Panc1 (cell line): ENCODE data around the gene KRT35. TPM values are rescaled to one million over a fixed set of nuclear protein-coding genes. Genes with fewer than 3 reads are reported as not detected.

Experiments used
- ATAC-seq: fragments of 200-7000 bp; cut with Tn5 transposase; 2 replicates; pipeline ENCODE4 v1.9.1; 2020; ENCODE audit warnings: mild to moderate bottlenecking, moderate library complexity
- BruUV-seq: library from RNA; stranded (reverse); fragments of 400-500 nt; replicated peaks from 2 replicates; lab custom pipeline; 2021; lab: Mats Ljungman, UMichigan
- CTCF ChIA-PET: fragments of 300-600 bp; sonication (Branson Sonifier 250); formaldehyde crosslinking; loops from one replicate; lab custom pipeline; 2022; ENCODE audit warnings: antibody characterized with exemption; lab: Charles Lee
- POLR2A ChIA-PET: fragments of 300-600 bp; sonication (Branson Sonifier 250); formaldehyde crosslinking; loops from one replicate; lab custom pipeline; 2022; ENCODE audit warnings: antibody characterized with exemption; lab: Charles Lee
- DNase-seq: peaks from one replicate; pipeline ENCODE4 v3.0.0-alpha.2; 2010; ENCODE audit warnings: low read depth, low spot score
- H3K27ac ChIP-seq: 2 replicates; pipeline ENCODE4 v1.5.1; 2011; ENCODE audit warnings: mild to moderate bottlenecking, low read length, inconsistent platforms
- H3K27me3 ChIP-seq: fragments of 200-500 bp; sonication (Bioruptor generic); 2 replicates; pipeline ENCODE4 v1.6.0; 2014; ENCODE audit warnings: low read length, inconsistent platforms; ENCODE audit not compliant: control insufficient read depth, insufficient read depth
- H3K36me3 ChIP-seq: fragments of 200-500 bp; sonication (Bioruptor generic); 2 replicates; pipeline ENCODE4 v1.5.1; 2014; ENCODE audit warnings: inconsistent platforms, mild to moderate bottlenecking, low read length, moderate library complexity; ENCODE audit not compliant: control insufficient read depth, insufficient read depth
- H3K4me1 ChIP-seq: 2 replicates; pipeline ENCODE4 v1.5.1; 2011; ENCODE audit warnings: inconsistent platforms, mild to moderate bottlenecking, low read length, moderate library complexity; ENCODE audit not compliant: control insufficient read depth, insufficient read depth
- H3K4me3 ChIP-seq, 2 experiments: 2 replicates each; pipeline ENCODE4 v1.5.1; 2011 to 2012; ENCODE audit warnings: low read depth in 2 of 2, low read length in 2 of 2, mild to moderate bottlenecking in 2 of 2, inconsistent platforms in 1 of 2, moderate library complexity in 1 of 2
- H3K9me3 ChIP-seq: fragments of 200-500 bp; sonication (Bioruptor generic); 2 replicates; pipeline ENCODE4 v1.5.1; 2014; ENCODE audit warnings: low read depth, mild to moderate bottlenecking, inconsistent platforms, low read length, moderate library complexity; ENCODE audit not compliant: control insufficient read depth, insufficient read depth
- CTCF ChIP-seq: fragments of 450-650 bp; IDR thresholded peaks from 2 replicates; pipeline ENCODE4 v1.5.1; 2017; ENCODE audit warnings: mild to moderate bottlenecking
- POLR2AphosphoS5 ChIP-seq: IDR thresholded peaks from 2 replicates; pipeline ENCODE4 v1.6.1; 2012; ENCODE audit warnings: mild to moderate bottlenecking, low read depth, low read length, moderate library complexity
- REST ChIP-seq, 2 experiments: IDR thresholded peaks; 2 replicates each; pipeline ENCODE4 v1.6.1; 2011 to 2012; ENCODE audit warnings: low read depth in 2 of 2, control low read depth in 1 of 2, low read length in 1 of 2, mild to moderate bottlenecking in 1 of 2, moderate library complexity in 1 of 2; ENCODE audit not compliant: insufficient read depth in 1 of 2
- SIN3A ChIP-seq: IDR thresholded peaks from 2 replicates; pipeline ENCODE4 v1.6.1; 2012; ENCODE audit warnings: low read depth, mild to moderate bottlenecking, low read length, moderate library complexity, borderline replicate concordance; ENCODE audit not compliant: insufficient read depth
- TCF7L2 ChIP-seq: IDR thresholded peaks from 2 replicates; pipeline ENCODE4 v1.6.1; 2011; ENCODE audit warnings: mild to moderate bottlenecking, low read depth, low read length, inconsistent platforms
- in situ Hi-C: cut with HindIII; loops from 2 replicates; pipeline ENCODE4 v1.10.0; 2016; ENCODE audit warnings: low sequenced_read_pairs, low pct_unique_long_range_greater_than_20kb
- intact Hi-C: fragments of 100-400 bp; cut with micrococcal nuclease; formaldehyde crosslinking; loops from one replicate; pipeline ENCODE4 v1.10.0; 2022; ENCODE audit not compliant: unreplicated experiment
- total RNA-seq: library from RNA; stranded (reverse); gene quantifications from one replicate; pipeline ENCODE4 v1.2.1, GENCODE V29; 2021; ENCODE audit not compliant: unreplicated experiment

KRT35 gene
- total RNA-seq, 1 experiment from 2014 or later = not detected

GRCh38 chr17:41486316-41486715 is 5.4 kb upstream of the KRT35 start:
- Histone ChIP-seq H3K9me3 (no peaks in the 10 kb centered on the region), H3K27me3 (no peaks in the 10 kb centered on the region), H3K4me3 (no peak overlapping the region), H3K27ac (no peak overlapping the region), H3K4me1 (peaks cover 29% of the 10 kb centered on the region), H3K36me3 (no peaks in the 10 kb centered on the region)
- no peak for ATAC-seq
- ChIA-PET POLR2A (interaction anchor here (0.5 kb wide), 1 partner anchor 42 kb away, joined by 3 read pairs; no protein-coding TSS in a partner anchor), CTCF (no interaction called here)
- DNase-seq = no peak
- intact Hi-C loops = no loop called here
- BruUV-seq = no TSS peak
- TF ChIP-seq REST (IDR thresholded peaks at IDR 0.05; ENCODE audit: insufficient read depth in 1 of 2, low read depth in 2 of 2, low read length in 1 of 2) = no peak
- TF ChIP-seq POLR2AphosphoS5 = no peak
- TF ChIP-seq CTCF = no peak
- TF ChIP-seq TCF7L2 = no peak
- no peak for TF ChIP-seq SIN3A
- in situ Hi-C loops = no loop called here

- H3K27me3 ChIP-seq = no peaks in the 10 kb centered on the region
- DNase-seq = no peak
- in situ Hi-C loops = no loop called here
- H3K27ac ChIP-seq = peak overlapping the region; percentile 5; the same call in 1 of the 2 replicates
- no peaks in the 10 kb centered on the region for H3K36me3 ChIP-seq
- no peak overlapping the region for H3K4me3 ChIP-seq
- POLR2A ChIA-PET = no interaction called here
- no TSS peak for BruUV-seq
- intact Hi-C loops = loop anchor here (5.0 kb wide), 1 partner anchor 383 kb away; the partner anchor contains the start of gene KRTAP4-16
- CTCF ChIA-PET = no interaction called here
- ATAC-seq = 0 out of 2 replicates have a peak, but pooled peaks have one; percentile 14
- H3K4me1 ChIP-seq = peaks cover 20% of the 10 kb centered on the region
- H3K9me3 ChIP-seq = no peaks in the 10 kb centered on the region
- TF ChIP-seq TCF7L2 (no peak), SIN3A (no peak), POLR2AphosphoS5 (no peak), CTCF (no peak), REST (IDR thresholded peaks at IDR 0.05; ENCODE audit: insufficient read depth in 1 of 2, low read depth in 2 of 2, low read length in 1 of 2) (no peak)
These were observed 4.3 kb upstream of the KRT35 start for GRCh38 chr17:41484920-41485904.
